GM23248 (cell line): ENCODE measurements around the gene CHST9.

Experiments
- EZH2 ChIP-seq: fragments of 200-600 bp; sonication (generic); IDR thresholded peaks from 2 replicates; pipeline ENCODE4 v1.6.1; 2018; ENCODE audit warnings: antibody characterized with exemption, mild to moderate bottlenecking; ENCODE audit not compliant: insufficient read depth, poor library complexity, severe bottlenecking
- EZH2phosphoT487 ChIP-seq: fragments of 200-600 bp; sonication (generic); IDR thresholded peaks from 2 replicates; pipeline ENCODE4 v1.6.1; 2018; ENCODE audit warnings: antibody characterized with exemption, moderate library complexity, mild to moderate bottlenecking, low read depth; ENCODE audit not compliant: insufficient read depth

GRCh38 chr18:26961839-26962238, 223.3 kb downstream of the CHST9 start:
- TF ChIP-seq EZH2 (no peak), EZH2phosphoT487 (no peak)
